T-helper 1 cell treated with Interleukin-12 subunit alpha and Interleukin-12 subunit beta and Interleukin-4 antibody, amounts not matched to agents 30 μg/mL and 1 μg/mL, for 36 hours (primary cell): ENCODE measurements around the gene SCAMP5.

Experiments used
- H3K27ac Mint-ChIP-seq: one replicate; pipeline ENCODE4 v1.8.0; 2021; ENCODE audit warnings: mild to moderate bottlenecking, mixed read lengths
- H3K27me3 Mint-ChIP-seq: one replicate; pipeline ENCODE4 v1.8.0; 2021; ENCODE audit warnings: low read depth, mixed read lengths
- H3K36me3 Mint-ChIP-seq: one replicate; pipeline ENCODE4 v1.8.0; 2021; ENCODE audit warnings: low read depth, mixed read lengths
- H3K4me1 Mint-ChIP-seq: one replicate; pipeline ENCODE4 v1.8.0; 2021; ENCODE audit warnings: low read depth, mixed read lengths
- H3K4me3 Mint-ChIP-seq: one replicate; pipeline ENCODE4 v1.8.0; 2021; ENCODE audit warnings: mild to moderate bottlenecking, moderate library complexity, mixed read lengths
- H3K9me3 Mint-ChIP-seq: one replicate; pipeline ENCODE4 v1.8.0; 2021; ENCODE audit warnings: mixed read lengths

Gene SCAMP5

GRCh38 chr15:75070674-75071073, 75.3 kb downstream of the SCAMP5 start:
- peaks cover 38% of the 10 kb centered on the region for H3K36me3 Mint-ChIP-seq
- H3K27me3 Mint-ChIP-seq, result no peaks in the 10 kb centered on the region
- no peak overlapping the region for H3K4me3 Mint-ChIP-seq
- H3K27ac Mint-ChIP-seq, result peak overlapping the region; percentile 97
- peaks cover 73% of the 10 kb centered on the region for H3K4me1 Mint-ChIP-seq
- H3K9me3 Mint-ChIP-seq, result peaks cover 12% of the 10 kb centered on the region
